Erythroblast (primary cell): ENCODE results near the gene LHPP.

Experiments used
- GATA1 ChIP-seq: IDR thresholded peaks from 2 replicates; pipeline ENCODE4 v1.6.1; 2011; ENCODE audit warnings: low read depth, mild to moderate bottlenecking, control low read depth, low read length, moderate library complexity
- POLR2A ChIP-seq: IDR thresholded peaks from 2 replicates; pipeline ENCODE4 v1.6.1; 2011; ENCODE audit warnings: mild to moderate bottlenecking, low read length

DNA sequence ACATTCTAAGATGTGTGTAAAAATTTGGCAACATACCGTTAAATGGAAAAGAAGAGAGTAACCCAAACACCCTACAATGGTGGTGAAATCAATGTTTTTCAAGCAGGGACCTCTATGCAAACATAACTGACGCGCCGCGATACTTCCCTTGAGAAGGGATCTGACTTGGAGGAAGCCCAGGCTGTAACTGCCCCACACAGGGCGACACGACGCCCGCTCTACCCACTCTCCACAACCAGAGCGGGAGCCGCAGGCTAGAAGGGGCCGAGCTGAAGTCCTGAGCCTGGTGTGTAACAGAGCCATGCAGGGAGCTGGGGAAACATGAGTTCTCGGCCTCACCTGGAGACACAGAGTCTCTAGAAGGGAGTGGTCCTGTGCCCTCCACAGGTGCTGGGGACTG, 162.4 kb downstream of the LHPP start:
- TF ChIP-seq POLR2A (no peak), GATA1 (no peak)
